GM19452 (cell line): Measurements from ENCODE around the gene GREB1L.
"Not testable (repeated sequence)": the region's sequence is repeated elsewhere in the genome, so short reads cannot be mapped to it uniquely, and the experiment has no call there.

ENCODE experiments used
- ATAC-seq: cut with Tn5 transposase; IDR thresholded peaks from one replicate; pipeline ENCODE4 v1.9.1; 2021; ENCODE audit not compliant: unreplicated experiment

GREB1L gene

GRCh38 chr18:21305621-21306020 is 63.6 kb downstream of the GREB1L start:
- ATAC-seq: no peak

- no peak for ATAC-seq
Observed at GRCh38 chr18:21306368-21306767, 64.3 kb downstream of the GREB1L start.

DNA sequence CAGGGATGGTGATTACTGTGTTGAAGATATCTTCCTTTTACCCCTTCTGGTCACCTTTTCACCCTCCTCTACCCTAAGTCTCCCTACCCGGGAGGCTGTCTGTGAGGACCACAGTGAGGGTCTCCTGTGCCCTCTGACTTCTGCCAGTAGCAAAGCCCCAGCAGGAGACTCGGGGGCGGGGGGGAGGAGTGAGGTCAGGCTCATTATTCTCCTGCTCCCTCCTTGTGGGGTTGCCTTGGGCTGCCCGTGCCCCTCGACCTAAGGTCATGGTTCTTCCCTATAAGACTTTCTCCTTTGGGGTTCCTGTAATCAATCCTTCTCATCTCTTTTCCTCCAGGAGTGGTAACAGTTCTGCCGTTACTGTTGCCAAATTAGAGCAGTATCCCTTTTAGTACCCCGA is 65.5 kb downstream of the GREB1L start:
- ATAC-seq: no peak

- no peak for ATAC-seq
Observed at GRCh38 chr18:21309248-21309647, 67.2 kb downstream of the GREB1L start.

GRCh38 chr18:21311980-21312379 is 69.9 kb downstream of the GREB1L start:
- ATAC-seq: not testable (repeated sequence)

GRCh38 chr18:21313576-21313975 is 71.5 kb downstream of the GREB1L start:
- ATAC-seq: no peak

DNA sequence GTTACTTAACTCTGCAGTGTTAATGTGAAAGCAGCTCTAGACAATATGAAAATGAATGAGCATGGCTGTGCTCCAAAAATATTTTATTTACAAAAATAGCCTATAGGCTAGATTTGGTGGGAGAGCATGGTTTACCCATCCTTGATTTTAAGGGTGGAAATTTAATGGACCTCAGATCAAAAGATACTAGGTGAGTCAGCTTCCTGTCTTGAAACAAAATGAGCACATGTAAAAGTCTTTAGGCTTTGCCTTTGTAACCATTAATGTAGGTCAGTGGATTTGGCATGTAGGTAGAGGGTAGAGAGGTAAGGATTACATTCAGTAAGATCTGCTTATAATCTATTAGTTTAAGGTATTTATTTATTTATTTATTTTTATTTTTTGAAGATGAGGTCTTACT is 72.7 kb downstream of the GREB1L start:
- no peak for ATAC-seq

DNA sequence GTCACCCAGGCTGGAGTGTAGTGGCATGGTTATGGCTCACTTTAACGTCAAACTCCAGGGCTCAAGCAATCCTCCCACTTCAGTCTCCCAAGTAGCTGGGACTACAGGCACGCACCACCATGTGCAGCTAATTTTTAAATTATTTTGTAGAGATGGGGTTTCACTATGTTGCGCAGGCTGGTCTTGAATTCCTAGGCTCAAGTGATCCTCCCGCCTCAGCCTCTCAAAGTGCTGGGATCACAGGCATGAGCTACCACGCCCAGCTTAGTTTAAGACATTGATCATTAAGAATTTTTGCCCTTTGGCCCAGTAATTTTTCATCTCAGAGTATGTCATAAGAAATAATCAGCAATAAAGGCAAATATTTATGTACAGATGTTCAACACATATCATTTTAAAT is 73.1 kb downstream of the GREB1L start:
- ATAC-seq: not testable (repeated sequence)

DNA sequence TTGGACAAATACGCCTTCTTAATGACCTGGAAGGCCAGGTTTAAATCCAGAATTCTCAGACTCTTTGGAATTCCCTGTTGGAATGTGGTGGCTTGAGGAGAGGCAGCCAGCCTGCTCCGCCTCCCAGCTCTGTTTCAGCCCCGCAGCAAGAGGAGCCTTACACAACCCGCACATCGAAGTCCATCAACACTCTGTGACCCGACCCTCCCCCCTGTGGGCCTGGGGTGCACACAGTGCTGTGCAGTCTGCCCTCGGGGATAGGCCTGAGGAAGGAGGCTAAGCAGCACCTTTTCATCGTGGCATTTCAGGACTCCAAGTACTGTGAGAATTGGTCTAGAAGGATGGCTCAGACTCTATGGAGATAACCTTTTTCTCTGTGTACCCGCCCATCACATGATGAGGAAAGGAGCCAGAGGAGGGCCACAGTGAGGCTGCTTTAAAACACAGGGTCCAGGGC is 73.7 kb downstream of the GREB1L start:
- ATAC-seq: no peak

GRCh38 chr18:21316296-21316695 is 74.3 kb downstream of the GREB1L start:
- ATAC-seq: no peak

- ATAC-seq: no peak
Observed at GRCh38 chr18:21321711-21322110, 79.7 kb downstream of the GREB1L start.

- no peak for ATAC-seq
Observed at GRCh38 chr18:21327101-21327500, 85.1 kb downstream of the GREB1L start.

DNA sequence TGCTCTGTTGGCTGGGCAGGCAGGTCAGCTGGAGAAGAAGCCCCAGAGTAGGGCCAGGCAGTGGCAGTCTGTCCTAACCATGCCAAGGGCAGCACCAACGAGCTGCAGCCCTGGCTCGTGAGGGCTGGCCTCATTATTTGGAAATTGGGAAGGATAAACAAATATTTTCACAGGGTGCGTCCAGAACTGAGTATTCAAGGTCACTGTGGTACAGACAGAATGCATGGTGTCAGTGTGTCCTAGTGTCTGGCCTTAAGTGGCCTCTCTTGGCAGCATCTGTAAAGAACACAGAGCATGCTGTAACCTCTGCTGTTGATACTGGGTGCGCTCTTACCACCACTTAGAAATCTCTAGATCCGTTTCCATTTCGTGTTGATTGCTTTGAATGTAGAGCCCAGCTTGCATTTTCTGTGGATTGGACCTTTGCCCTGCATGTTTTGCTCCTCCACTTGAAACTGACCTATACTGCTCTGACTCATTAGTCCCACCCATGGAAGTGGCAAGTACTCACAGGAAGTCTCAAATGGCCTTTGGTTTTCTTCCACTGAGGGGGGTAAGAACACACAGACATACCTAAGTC is 88.2 kb downstream of the GREB1L start:
- no peak for ATAC-seq

DNA sequence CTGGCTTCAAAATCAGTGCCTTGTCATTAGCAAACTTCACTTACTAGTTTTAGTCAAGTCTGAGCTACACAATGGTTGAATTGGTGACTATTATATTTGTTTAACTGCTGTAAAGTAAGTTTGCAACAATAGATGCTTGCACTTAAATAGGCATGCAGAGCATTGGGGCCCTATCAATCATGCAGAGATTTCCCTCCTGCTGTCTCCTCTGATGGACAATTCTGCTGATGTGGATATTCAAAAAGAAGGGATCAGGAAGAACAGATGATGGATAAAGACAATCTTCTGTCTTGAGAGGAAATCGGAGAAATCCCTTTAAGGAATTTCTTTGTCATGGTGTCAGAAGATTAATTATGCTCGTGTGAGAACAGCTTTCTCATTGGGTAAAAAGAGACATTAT is 89.0 kb downstream of the GREB1L start:
- ATAC-seq: no peak

DNA sequence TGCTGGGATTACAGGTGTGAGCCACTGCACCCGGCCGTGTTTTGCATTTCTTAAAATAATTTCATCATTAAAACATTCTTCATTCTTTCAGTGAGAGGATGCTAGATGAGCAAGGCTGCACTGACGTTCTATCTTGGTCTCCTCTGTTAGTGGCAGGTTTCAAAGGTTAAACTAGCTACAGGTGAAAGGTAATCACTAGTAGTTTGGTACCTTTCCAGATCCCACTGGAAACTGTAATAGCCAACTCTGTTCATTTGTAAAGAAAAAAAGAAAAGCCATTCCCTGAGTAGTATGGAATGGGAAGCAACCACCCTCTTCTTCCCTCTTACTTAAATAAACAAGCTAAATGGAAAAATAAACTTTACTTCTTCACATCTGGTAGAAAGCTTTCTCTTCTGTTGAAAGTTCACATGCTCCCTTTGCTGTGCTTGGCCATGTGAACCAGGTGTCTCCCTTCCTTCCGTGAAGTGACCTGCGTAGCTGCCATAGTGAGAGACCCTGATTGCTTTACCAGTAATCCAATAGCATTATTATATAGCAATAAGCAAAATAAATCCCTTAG is 94.0 kb downstream of the GREB1L start:
- no peak for ATAC-seq

- ATAC-seq: no peak
Observed at GRCh38 chr18:21336846-21337245, 94.8 kb downstream of the GREB1L start.

GRCh38 chr18:21341141-21341540 is 99.1 kb downstream of the GREB1L start:
- no peak for ATAC-seq

GRCh38 chr18:21342372-21342771 is 100.3 kb downstream of the GREB1L start:
- ATAC-seq: no peak

DNA sequence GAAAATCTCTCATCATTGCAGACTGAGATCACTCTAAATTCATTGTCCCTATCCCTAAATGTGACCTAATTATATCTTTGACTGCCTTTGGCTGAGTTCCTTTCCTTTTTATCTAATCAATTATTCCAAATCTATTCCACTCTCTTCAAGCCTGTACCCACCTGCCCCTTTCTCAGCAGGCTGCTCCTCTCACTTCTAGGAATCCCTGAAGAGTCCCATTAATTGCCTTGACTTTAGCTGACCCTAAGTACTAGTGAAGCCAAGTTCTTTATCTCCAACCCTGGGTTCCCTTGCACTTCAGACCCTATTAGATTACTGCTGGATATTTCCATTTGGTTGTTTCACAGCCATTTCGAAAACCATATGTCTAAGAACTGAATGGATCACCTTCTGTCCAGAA is 102.8 kb downstream of the GREB1L start:
- no peak for ATAC-seq

- no peak for ATAC-seq
Observed at GRCh38 chr18:21345840-21346239, 103.8 kb downstream of the GREB1L start.

DNA sequence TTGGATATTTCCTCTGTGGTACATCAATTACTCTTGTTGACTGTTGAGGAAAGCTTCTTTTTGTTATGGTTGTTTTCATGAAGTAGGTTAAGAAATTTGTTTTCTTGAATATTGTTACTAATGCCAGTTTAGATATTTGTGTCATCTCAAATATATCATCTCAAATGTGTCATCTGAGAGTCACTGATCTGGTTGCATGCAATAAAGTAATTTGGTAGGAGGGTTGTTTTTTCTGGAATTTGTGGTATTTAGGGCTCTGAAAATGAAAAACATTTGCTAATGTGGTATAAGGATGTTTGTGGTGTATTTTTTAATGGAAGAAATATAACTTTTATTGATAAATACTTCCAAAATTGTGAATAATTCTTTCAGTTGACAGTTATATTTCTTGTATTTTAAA is 117.7 kb downstream of the GREB1L start:
- no peak for ATAC-seq

- ATAC-seq: no peak
Observed at GRCh38 chr18:21361307-21361880, 119.4 kb downstream of the GREB1L start.

GRCh38 chr18:21362831-21363230 is 120.8 kb downstream of the GREB1L start:
- ATAC-seq: no peak
